ENCODE data around the gene FGF11. TPM values are rescaled to one million over a fixed set of nuclear protein-coding genes. Genes with fewer than 3 reads are reported as not detected.

Gene FGF11
- total RNA-seq, 1 donor, result 3.9 TPM

- no peak for TF ChIP-seq CTCF (IDR thresholded peaks at IDR 0.05; ENCODE audit: insufficient read depth, low read depth, low read length)
- DNase-seq (ENCODE audit: low read depth), result no peak
- no peak overlapping the region for H3K4me3 ChIP-seq (ENCODE audit: low read depth, low read length)
Measured at GRCh38 chr17:7442142-7442541, 2.8 kb downstream of the FGF11 start.

- H3K4me3 ChIP-seq (ENCODE audit: low read depth, low read length), result no peak overlapping the region
- no peak for TF ChIP-seq CTCF (IDR thresholded peaks at IDR 0.05; ENCODE audit: insufficient read depth, low read depth, low read length)
- DNase-seq (ENCODE audit: low read depth), result no peak
Measured at GRCh38 chr17:7443499-7444485, 4.5 kb downstream of the FGF11 start.

- H3K4me3 ChIP-seq (ENCODE audit: low read depth, low read length), result peak within 1 kb of the TSS; percentile 52
- peak; percentile 42 for DNase-seq (ENCODE audit: low read depth)
- no peak for TF ChIP-seq CTCF (IDR thresholded peaks at IDR 0.05; ENCODE audit: insufficient read depth, low read depth, low read length)
Measured at GRCh38 chr17:7444682-7445618, 5.6 kb downstream of the FGF11 start, which contains the start of gene CHRNB1. Gene CHRNB1, plus strand, starts transcription at chr17:7445061. Its CDS starts 67 bp downstream, at chr17:7445128.

GRCh38 chr17:7445619-7445968, 6.3 kb downstream of the FGF11 start:
- DNase-seq (ENCODE audit: low read depth), result no peak
- no peak for TF ChIP-seq CTCF (IDR thresholded peaks at IDR 0.05; ENCODE audit: insufficient read depth, low read depth, low read length)
- peak overlapping the region; percentile 52 for H3K4me3 ChIP-seq (ENCODE audit: low read depth, low read length)

- DNase-seq (ENCODE audit: low read depth), result no peak
- H3K4me3 ChIP-seq (ENCODE audit: low read depth, low read length), result no peak overlapping the region
- no peak for TF ChIP-seq CTCF (IDR thresholded peaks at IDR 0.05; ENCODE audit: insufficient read depth, low read depth, low read length)
Measured at GRCh38 chr17:7448461-7448860, 9.1 kb downstream of the FGF11 start.

- no peak for TF ChIP-seq CTCF (IDR thresholded peaks at IDR 0.05; ENCODE audit: insufficient read depth, low read depth, low read length)
Measured at GRCh38 chr17:7459961-7460545, 20.7 kb downstream of the FGF11 start.

More at GRCh38 chr17:7459961-7460545, 20.7 kb downstream of the FGF11 start:
- no peak overlapping the region for H3K4me3 ChIP-seq (ENCODE audit: low read depth, low read length)
- DNase-seq (ENCODE audit: low read depth), result no peak
